Measurements from ENCODE around the gene USP17L22. TPM values are rescaled to one million over a fixed set of nuclear protein-coding genes. Genes with fewer than 3 reads are reported as not detected.

USP17L22 gene
- total RNA-seq = not detected in 2 replicates

GRCh38 chr4:9267319-9267718 is at the start of gene USP17L22:
TSS of gene USP17L22 (plus strand) at chr4:9267619. CDS start at chr4:9267619, 0 bp downstream.

DNA sequence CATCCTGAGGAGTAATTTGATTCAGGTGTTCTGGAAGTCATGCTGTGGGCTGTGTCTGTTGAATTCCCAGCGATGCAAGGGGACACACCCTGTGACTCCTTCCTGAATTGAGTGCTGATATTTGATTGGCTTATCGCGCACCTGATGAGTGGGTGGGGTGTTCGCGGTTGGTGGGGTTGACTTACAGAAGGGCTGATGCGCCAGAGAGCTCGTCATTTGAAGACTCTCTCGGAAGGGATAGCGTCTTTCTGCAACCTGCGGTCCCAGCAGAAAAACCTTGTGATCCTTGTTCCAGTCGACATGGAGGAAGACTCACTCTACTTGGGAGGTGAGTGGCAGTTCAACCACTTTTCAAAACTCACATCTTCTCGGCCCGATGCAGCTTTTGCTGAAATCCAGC is 47.6 kb upstream of the USP17L22 start, which contains the start of gene USP17L12:
Gene USP17L12 (plus strand): TSS at position 301 of the 400 bp plus-strand sequence. CDS start 0 bp downstream, at position 301.

DNA sequence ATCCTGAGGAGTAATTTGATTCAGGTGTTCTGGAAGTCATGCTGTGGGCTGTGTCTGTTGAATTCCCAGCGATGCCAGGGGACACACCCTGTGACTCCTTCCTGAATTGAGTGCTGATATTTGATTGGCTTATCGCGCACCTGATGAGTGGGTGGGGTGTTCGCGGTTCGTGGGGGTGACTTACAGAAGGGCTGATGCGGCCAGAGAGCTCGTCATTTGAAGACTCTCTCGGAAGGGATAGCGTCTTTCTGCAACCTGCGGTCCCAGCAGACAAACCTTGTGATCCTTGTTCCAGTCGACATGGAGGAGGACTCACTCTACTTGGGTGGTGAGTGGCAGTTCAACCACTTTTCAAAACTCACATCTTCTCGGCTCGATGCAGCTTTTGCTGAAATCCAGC is 42.8 kb upstream of the USP17L22 start, which contains the start of gene USP17L13:
Gene USP17L13 (plus strand): TSS at position 301 of the 400 bp plus-strand sequence. CDS start 0 bp downstream, at position 301.

GRCh38 chr4:9234085-9234484 is 33.3 kb upstream of the USP17L22 start, which contains the start of gene USP17L15:
TSS of gene USP17L15 (plus strand) at chr4:9234385. CDS start at chr4:9234385, 0 bp downstream.

GRCh38 chr4:9243579-9243978 is 23.8 kb upstream of the USP17L22 start, which contains the start of gene USP17L17:
TSS of gene USP17L17 (plus strand) at chr4:9243879. CDS start at chr4:9243879, 0 bp downstream.

DNA sequence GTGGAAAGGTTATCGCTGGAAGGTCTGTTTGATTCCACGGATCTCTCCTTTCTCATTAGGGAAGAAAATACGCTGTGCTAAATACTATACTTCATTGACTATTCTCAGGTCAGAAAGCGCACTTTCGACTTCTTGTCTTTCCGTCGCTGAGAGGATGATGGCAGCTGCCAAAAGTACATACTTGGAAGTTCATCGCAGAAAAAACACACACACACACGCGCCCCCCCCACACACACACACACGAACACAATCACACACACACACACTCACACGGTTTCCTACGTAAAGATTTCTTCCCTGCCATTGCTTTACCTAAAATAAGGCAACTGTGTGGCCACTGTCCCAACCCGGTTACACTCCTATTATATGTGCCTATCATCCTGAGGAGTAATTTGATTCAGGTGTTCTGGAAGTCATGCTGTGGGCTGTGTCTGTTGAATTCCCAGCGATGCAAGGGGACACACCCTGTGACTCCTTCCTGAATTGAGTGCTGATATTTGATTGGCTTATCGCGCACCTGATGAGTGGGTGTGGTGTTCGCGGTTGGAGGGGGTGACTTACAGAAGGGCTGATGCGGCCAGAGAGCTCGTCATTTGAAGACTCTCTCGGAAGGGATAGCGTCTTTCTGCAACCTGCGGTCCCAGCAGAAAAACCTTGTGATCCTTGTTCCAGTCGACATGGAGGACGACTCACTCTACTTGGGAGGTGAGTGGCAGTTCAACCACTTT is 19.3 kb upstream of the USP17L22 start, which contains the start of gene USP17L18:
Gene USP17L18 (plus strand): TSS at position 678 of the 728 bp plus-strand sequence. CDS start 0 bp downstream, at position 678.

GRCh38 chr4:9253078-9253477 is 14.3 kb upstream of the USP17L22 start, which contains the start of gene USP17L19:
TSS of gene USP17L19 (plus strand) at chr4:9253378. CDS start at chr4:9253378, 0 bp downstream.

GRCh38 chr4:9257824-9258223 is 9.6 kb upstream of the USP17L22 start, which contains the start of gene USP17L20:
TSS of gene USP17L20 (plus strand) at chr4:9258124. CDS start at chr4:9258124, 0 bp downstream.

DNA sequence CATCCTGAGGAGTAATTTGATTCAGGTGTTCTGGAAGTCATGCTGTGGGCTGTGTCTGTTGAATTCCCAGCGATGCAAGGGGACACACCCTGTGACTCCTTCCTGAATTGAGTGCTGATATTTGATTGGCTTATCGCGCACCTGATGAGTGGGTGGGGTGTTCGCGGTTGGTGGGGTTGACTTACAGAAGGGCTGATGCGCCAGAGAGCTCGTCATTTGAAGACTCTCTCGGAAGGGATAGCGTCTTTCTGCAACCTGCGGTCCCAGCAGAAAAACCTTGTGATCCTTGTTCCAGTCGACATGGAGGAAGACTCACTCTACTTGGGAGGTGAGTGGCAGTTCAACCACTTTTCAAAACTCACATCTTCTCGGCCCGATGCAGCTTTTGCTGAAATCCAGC is 4.8 kb upstream of the USP17L22 start, which contains the start of gene USP17L21:
Gene USP17L21 (plus strand): TSS at position 301 of the 400 bp plus-strand sequence. CDS start 0 bp downstream, at position 301.

Other genes starting within 250 kb of the USP17L22 start
- gene FAM90A26, start 97.2 kb upstream of the USP17L22 start, total RNA-seq = not detected in 2 replicates
- not detected in 2 replicates for gene USP17L10, start 57.0 kb upstream of the USP17L22 start, total RNA-seq
- not detected in 2 replicates for gene USP17L11, start 52.2 kb upstream of the USP17L22 start, total RNA-seq
- gene USP17L12, start 47.5 kb upstream of the USP17L22 start, total RNA-seq = not detected in 2 replicates
- not detected in 2 replicates for gene USP17L13, start 42.7 kb upstream of the USP17L22 start, total RNA-seq
- not detected in 2 replicates for gene USP17L15, start 33.2 kb upstream of the USP17L22 start, total RNA-seq
- gene USP17L17, start 23.7 kb upstream of the USP17L22 start, total RNA-seq = not detected in 2 replicates
- gene USP17L18, start 19.0 kb upstream of the USP17L22 start, total RNA-seq = not detected in 2 replicates
- gene USP17L19, start 14.2 kb upstream of the USP17L22 start, total RNA-seq = not detected in 2 replicates
- gene USP17L20, start 9.5 kb upstream of the USP17L22 start, total RNA-seq = not detected in 2 replicates
- gene USP17L21, start 4.7 kb upstream of the USP17L22 start, total RNA-seq = not detected in 2 replicates
- gene USP17L24, start 57.5 kb downstream of the USP17L22 start, total RNA-seq = not detected in 2 replicates
- gene USP17L25, start 62.3 kb downstream of the USP17L22 start, total RNA-seq = not detected in 2 replicates
- not detected in 2 replicates for gene USP17L26, start 67.0 kb downstream of the USP17L22 start, total RNA-seq
- gene USP17L5, start 71.8 kb downstream of the USP17L22 start, total RNA-seq = not detected in 2 replicates
- gene USP17L27, start 76.5 kb downstream of the USP17L22 start, total RNA-seq = not detected in 2 replicates
- not detected in 2 replicates for gene USP17L28, start 81.3 kb downstream of the USP17L22 start, total RNA-seq
- gene USP17L29, start 86.0 kb downstream of the USP17L22 start, total RNA-seq = not detected in 2 replicates
- not detected in 2 replicates for gene USP17L30, start 95.5 kb downstream of the USP17L22 start, total RNA-seq
- gene DEFB131A, start 176.8 kb downstream of the USP17L22 start, total RNA-seq = not detected in 2 replicates